Muscle of leg (tissue), 11 donors: ENCODE results near the gene BRPF3. TPM values are rescaled to one million over a fixed set of nuclear protein-coding genes. Genes with fewer than 3 reads are reported as not detected.
"Not testable (repeated sequence)": the region's sequence is repeated elsewhere in the genome, so short reads cannot be mapped to it uniquely, and the experiment has no call there.

ENCODE experiments used
- DNase-seq: peaks from one replicate; pipeline ENCODE4 v3.0.0; 2013
- H3K27ac ChIP-seq: one replicate; pipeline ENCODE4 v1.5.1; 2013; ENCODE audit warnings: mild to moderate bottlenecking, low read length, control low read depth
- H3K27me3 ChIP-seq: one replicate; pipeline ENCODE4 v1.6.1; 2013; ENCODE audit warnings: low read length; ENCODE audit not compliant: control insufficient read depth, insufficient read depth
- H3K36me3 ChIP-seq: one replicate; pipeline ENCODE4 v1.6.1; 2013; ENCODE audit warnings: low read length; ENCODE audit not compliant: control insufficient read depth, insufficient read depth
- H3K4me1 ChIP-seq: one replicate; pipeline ENCODE4 v1.6.1; 2013; ENCODE audit warnings: low read length; ENCODE audit not compliant: control insufficient read depth, insufficient read depth
- H3K4me3 ChIP-seq: one replicate; pipeline ENCODE4 v1.5.1; 2013; ENCODE audit warnings: low read length, control low read depth
- H3K9me3 ChIP-seq: replicated peaks from 2 replicates; pipeline ENCODE4 v1.6.1; 2013; ENCODE audit warnings: low read depth, low read length; ENCODE audit not compliant: control insufficient read depth
- WGBS: methylation state at CpG from one replicate; pipeline ENCODE4 v1.1.5; 2013; ENCODE audit warnings: missing lambda C conversion rate; ENCODE audit not compliant: insufficient coverage; 5-methylcytosine and 5-hydroxymethylcytosine counted together
- polyA plus RNA-seq, 8 donors: library from polyadenylated mRNA; unstranded; fragments of 120-200 nt; gene quantifications; one replicate each; pipeline versions ENCODE4 v1.2.1 to v1.2.3, GENCODE V29; 2013; ENCODE audit warnings: inconsistent platforms in 1 of 8, low replicate concordance in 1 of 8; ENCODE audit not compliant: insufficient read length in 8 of 8, insufficient read depth in 1 of 8
- total RNA-seq: library from RNA; stranded (reverse); fragments of 120-200 nt; gene quantifications from one replicate; pipeline ENCODE4 v1.2.4, GENCODE V29; 2013

Gene BRPF3
- total and polyA plus RNA-seq, 9 donors = 10.1 to 32.3 (median 25.0) TPM

- WGBS = 63% methylated on average over 1 of the region's 2 CpGs
- Histone ChIP-seq H3K27me3 (no peaks in the 10 kb centered on the region), H3K9me3 (no peaks in the 10 kb centered on the region), H3K4me3 (no peak overlapping the region), H3K27ac (no peak overlapping the region), H3K4me1 (no peaks in the 10 kb centered on the region), H3K36me3 (peaks cover 76% of the 10 kb centered on the region)
- DNase-seq = no peak
Observed at GRCh38 chr6:36216559-36216958, 20.0 kb downstream of the BRPF3 start.

GRCh38 chr6:36217188-36217587 is 20.6 kb downstream of the BRPF3 start:
- no peak overlapping the region for H3K27ac ChIP-seq
- DNase-seq = no peak
- H3K4me3 ChIP-seq = no peak overlapping the region
- no peaks in the 10 kb centered on the region for H3K4me1 ChIP-seq
- no peaks in the 10 kb centered on the region for H3K9me3 ChIP-seq
- 100% methylated on average over 1 of the region's 3 CpGs for WGBS
- no peaks in the 10 kb centered on the region for H3K27me3 ChIP-seq
- peaks cover 76% of the 10 kb centered on the region for H3K36me3 ChIP-seq

- WGBS = no CpG with 5 or more reads among the region's 1 CpG
- no peak overlapping the region for H3K4me3 ChIP-seq
- H3K27me3 ChIP-seq = no peaks in the 10 kb centered on the region
- H3K27ac ChIP-seq = no peak overlapping the region
- peaks cover 79% of the 10 kb centered on the region for H3K36me3 ChIP-seq
- peaks cover under 1% of the 10 kb centered on the region for H3K4me1 ChIP-seq
- H3K9me3 ChIP-seq = no peaks in the 10 kb centered on the region
- DNase-seq = no peak
Observed at GRCh38 chr6:36217946-36218345, 21.4 kb downstream of the BRPF3 start.

GRCh38 chr6:36218516-36218915 is 22.0 kb downstream of the BRPF3 start:
- not testable (repeated sequence) for H3K4me3 ChIP-seq, H3K9me3 ChIP-seq, H3K27me3 ChIP-seq, H3K27ac ChIP-seq, H3K4me1 ChIP-seq, DNase-seq
- H3K36me3 ChIP-seq = peaks cover 77% of the 10 kb centered on the region
- 75% methylated on average over 2 of the region's 9 CpGs for WGBS

DNA sequence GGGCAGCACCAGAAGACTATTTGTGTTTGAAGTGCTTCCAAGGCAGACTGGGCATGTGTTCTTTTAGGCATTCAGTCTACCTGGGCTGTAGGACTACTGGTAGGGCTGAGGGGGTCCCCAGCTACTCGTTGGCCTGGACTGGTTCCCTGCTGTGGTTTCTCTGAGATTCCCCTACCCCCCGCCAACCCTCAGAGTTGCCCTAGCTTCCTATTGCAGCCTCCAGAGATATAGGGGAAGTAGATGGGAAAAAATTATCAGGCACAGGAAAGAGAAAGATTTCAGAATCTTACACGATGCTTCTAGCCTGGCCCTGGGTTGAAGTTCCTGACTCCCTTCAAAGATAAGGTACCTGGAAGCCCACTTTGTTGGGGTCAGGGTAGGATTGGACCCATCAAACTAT is 22.5 kb downstream of the BRPF3 start:
- Histone ChIP-seq H3K36me3 (peaks cover 72% of the 10 kb centered on the region), H3K27me3 (no peaks in the 10 kb centered on the region), H3K4me3 (no peak overlapping the region), H3K4me1 (peaks cover 4% of the 10 kb centered on the region), H3K27ac (no peak overlapping the region), H3K9me3 (no peaks in the 10 kb centered on the region)
- DNase-seq = no peak
- WGBS = 57% methylated on average over 1 of the region's 3 CpGs

DNA sequence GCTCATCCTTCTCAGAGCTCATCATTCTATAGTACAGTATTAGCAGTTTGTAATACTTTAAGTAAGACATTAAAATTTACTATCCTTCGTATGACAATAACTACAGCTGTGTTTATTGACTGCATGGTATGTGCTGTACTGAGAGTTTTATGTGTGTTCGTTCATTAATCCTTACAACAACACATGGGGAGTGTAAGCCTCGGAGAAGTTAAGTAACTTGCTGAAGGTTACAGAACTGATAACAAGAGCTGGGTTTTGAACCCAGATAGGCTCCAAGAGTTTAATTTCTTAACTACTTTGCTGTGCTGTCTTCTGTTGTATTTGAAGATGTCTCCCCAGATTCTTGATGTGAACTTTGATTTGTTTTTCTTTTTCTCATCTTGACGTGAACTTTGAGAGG is 23.7 kb downstream of the BRPF3 start:
- Histone ChIP-seq H3K4me1 (peaks cover 8% of the 10 kb centered on the region), H3K9me3 (no peaks in the 10 kb centered on the region), H3K4me3 (no peak overlapping the region), H3K27me3 (no peaks in the 10 kb centered on the region), H3K36me3 (peaks cover 72% of the 10 kb centered on the region), H3K27ac (no peak overlapping the region)
- DNase-seq = no peak
- WGBS = no CpG with 5 or more reads among the region's 4 CpGs

- 86% methylated on average over 2 of the region's 2 CpGs for WGBS
- peaks cover 8% of the 10 kb centered on the region for H3K4me1 ChIP-seq
- H3K27ac ChIP-seq = no peak overlapping the region
- no peak for DNase-seq
- no peaks in the 10 kb centered on the region for H3K9me3 ChIP-seq
- peaks cover 64% of the 10 kb centered on the region for H3K36me3 ChIP-seq
- no peak overlapping the region for H3K4me3 ChIP-seq
- H3K27me3 ChIP-seq = no peaks in the 10 kb centered on the region
Observed at GRCh38 chr6:36221674-36222073, 25.1 kb downstream of the BRPF3 start.

DNA sequence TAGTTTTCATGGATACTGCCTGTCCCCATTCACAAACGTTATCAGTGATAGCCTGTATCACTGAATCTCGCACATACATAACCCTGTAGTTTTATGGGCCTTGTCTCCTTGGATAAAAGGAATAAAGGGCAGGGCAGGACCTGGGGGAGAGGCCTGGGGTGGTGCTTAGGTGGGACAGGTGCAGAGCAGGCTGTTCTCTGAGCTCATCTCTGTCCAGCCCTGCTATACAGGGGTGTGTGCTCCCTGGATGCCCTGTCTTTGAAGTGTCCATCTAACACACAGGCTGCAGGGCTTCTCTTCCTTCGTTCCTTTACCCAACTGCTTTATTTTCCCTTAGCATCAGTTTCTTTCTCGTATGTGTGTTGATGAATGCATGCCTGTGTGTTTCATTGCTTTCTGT is 26.4 kb downstream of the BRPF3 start:
- Histone ChIP-seq H3K4me1 (peaks cover 8% of the 10 kb centered on the region), H3K4me3 (no peak overlapping the region), H3K36me3 (peaks cover 61% of the 10 kb centered on the region), H3K27ac (no peak overlapping the region), H3K9me3 (no peaks in the 10 kb centered on the region), H3K27me3 (no peaks in the 10 kb centered on the region)
- DNase-seq = no peak
- WGBS = no CpG with 5 or more reads among the region's 4 CpGs

DNA sequence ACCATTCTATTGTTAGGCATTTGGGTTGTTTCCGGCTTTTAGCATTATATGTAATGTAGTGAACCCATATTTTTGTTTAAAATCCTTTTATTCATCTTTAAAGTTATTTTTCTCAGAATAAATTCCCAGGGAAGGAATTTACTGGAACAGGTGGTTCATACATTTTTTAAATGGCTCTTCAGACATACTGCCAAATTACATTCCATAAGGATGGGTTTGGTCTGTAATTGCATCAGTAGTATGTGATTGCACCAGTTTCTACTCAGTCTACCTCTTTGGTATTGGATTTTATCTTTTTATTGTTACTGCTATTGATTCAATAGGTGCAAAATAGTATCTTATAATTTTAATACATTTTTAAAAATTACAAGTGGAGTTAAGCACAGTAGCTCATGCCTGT is 27.2 kb downstream of the BRPF3 start:
- Histone ChIP-seq H3K27me3 (no peaks in the 10 kb centered on the region), H3K36me3 (peaks cover 62% of the 10 kb centered on the region), H3K9me3 (no peaks in the 10 kb centered on the region), H3K4me3 (no peak overlapping the region), H3K4me1 (peaks cover 8% of the 10 kb centered on the region), H3K27ac (no peak overlapping the region)
- no CpG with 5 or more reads among the region's 1 CpG for WGBS
- DNase-seq = no peak

DNA sequence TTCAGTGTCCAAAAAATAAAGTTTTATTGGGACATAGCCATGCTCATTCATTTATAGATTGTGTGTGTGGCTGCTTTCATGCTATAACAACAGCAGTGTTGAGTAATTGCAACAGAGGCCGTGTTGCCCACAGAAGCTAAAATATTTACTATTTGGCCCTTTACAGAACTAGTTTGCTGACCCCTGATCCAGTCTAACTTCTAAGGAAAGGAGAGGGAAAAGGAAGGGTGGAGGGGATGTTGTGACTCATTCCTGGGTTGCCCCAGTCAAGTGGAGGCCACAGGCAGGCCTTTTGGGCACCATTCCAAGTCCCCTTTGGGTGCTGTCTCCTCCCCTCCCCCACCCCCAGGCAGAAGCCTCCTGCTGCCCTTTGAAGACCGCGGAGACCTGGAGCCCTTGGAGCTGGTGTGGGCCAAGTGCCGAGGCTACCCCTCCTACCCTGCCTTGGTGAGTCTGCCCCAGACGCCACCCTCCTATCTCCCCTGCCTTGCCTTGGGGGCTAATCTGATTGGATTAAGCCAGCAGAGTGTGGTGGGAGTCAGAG is 28.4 kb downstream of the BRPF3 start:
- WGBS = 81% methylated on average over 3 of the region's 5 CpGs
- peaks cover 62% of the 10 kb centered on the region for H3K36me3 ChIP-seq
- no peak overlapping the region for H3K27ac ChIP-seq
- peaks cover 8% of the 10 kb centered on the region for H3K4me1 ChIP-seq
- DNase-seq = no peak
- no peak overlapping the region for H3K4me3 ChIP-seq
- no peaks in the 10 kb centered on the region for H3K9me3 ChIP-seq
- no peaks in the 10 kb centered on the region for H3K27me3 ChIP-seq

DNA sequence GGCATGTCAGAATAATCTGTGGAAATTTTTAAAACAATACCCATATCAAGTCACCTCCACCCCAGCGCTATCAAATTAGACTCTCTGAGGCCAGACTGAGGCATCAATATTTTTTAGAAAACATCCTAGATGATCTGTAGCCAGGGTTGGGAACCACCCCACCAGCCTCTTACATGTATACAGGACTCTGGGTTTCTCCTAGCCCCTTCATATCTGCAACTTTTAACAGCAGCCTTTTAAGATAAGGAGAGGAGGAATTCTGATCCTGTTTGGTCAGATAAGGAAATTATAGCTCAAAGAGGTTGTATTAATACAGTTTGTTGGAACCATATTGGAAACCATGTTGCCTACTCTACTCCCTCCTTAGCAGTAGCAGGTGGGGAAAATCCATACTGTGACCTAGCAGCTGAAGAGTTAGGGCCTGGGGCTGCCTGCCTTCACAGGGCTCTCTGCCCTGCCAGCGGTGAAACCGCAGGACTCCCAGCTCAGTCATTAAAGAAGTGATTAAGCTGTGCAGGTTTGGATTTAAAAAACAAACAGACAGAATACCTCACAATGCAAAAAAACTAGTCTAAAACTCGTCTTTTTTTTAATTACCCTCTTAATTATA is 30.0 kb downstream of the BRPF3 start:
- Histone ChIP-seq H3K36me3 (peaks cover 77% of the 10 kb centered on the region), H3K4me1 (peaks cover 8% of the 10 kb centered on the region), H3K4me3 (no peak overlapping the region), H3K27me3 (no peaks in the 10 kb centered on the region), H3K27ac (no peak overlapping the region), H3K9me3 (no peaks in the 10 kb centered on the region)
- 100% methylated on average over 1 of the region's 4 CpGs for WGBS
- DNase-seq = no peak
